GM12865 (cell line): ENCODE data around the gene PCDHGB3.
"Not testable (repeated sequence)": the region's sequence is repeated elsewhere in the genome, so short reads cannot be mapped to it uniquely, and the experiment has no call there.

Experiments used
- DNase-seq: peaks from one replicate; pipeline ENCODE4 v3.0.0; 2010; ENCODE audit warnings: low read depth
- H3K4me3 ChIP-seq: 2 replicates; pipeline ENCODE4 v1.5.1; 2011; ENCODE audit warnings: mild to moderate bottlenecking, low read depth, low read length, control low read depth
- TF ChIP-seq, protein P1 (sequence below): IDR thresholded peaks from 2 replicates; pipeline ENCODE4 v1.5.1; 2011; ENCODE audit warnings: low read length, control low read depth, low read depth, inconsistent platforms; ENCODE audit not compliant: insufficient read depth; ENCODE audit errors: missing control alignments

The PCDHGB3 gene

DNA sequence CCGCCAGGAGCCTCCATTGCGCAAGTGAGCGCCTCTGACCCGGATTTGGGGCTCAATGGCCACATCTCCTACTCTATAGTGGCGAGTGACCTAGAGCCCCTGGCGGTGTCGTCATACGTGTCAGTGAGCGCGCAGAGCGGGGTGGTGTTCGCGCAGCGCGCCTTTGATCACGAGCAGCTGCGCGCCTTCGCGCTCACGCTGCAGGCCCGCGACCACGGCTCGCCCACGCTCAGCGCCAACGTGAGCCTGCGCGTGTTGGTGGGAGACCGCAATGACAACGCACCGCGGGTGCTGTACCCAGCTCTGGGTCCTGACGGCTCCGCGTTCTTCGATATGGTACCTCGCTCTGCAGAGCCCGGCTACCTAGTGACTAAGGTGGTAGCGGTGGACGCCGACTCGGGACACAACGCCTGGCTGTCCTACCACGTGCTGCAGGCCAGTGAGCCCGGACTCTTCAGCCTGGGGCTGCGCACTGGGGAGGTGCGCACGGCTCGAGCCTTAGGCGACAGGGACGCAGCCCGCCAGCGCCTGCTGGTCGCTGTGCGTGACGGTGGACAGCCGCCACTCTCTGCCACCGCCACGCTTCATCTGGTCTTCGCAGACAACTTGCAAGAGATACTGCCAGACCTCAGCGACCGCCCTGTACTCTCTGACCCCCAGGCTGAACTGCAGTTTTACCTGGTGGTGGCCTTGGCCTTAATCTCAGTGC is 39.7 kb downstream of the PCDHGB3 start:
- DNase-seq: no peak
- TF ChIP-seq, protein P1, sequence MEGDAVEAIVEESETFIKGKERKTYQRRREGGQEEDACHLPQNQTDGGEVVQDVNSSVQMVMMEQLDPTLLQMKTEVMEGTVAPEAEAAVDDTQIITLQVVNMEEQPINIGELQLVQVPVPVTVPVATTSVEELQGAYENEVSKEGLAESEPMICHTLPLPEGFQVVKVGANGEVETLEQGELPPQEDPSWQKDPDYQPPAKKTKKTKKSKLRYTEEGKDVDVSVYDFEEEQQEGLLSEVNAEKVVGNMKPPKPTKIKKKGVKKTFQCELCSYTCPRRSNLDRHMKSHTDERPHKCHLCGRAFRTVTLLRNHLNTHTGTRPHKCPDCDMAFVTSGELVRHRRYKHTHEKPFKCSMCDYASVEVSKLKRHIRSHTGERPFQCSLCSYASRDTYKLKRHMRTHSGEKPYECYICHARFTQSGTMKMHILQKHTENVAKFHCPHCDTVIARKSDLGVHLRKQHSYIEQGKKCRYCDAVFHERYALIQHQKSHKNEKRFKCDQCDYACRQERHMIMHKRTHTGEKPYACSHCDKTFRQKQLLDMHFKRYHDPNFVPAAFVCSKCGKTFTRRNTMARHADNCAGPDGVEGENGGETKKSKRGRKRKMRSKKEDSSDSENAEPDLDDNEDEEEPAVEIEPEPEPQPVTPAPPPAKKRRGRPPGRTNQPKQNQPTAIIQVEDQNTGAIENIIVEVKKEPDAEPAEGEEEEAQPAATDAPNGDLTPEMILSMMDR: no peak
- no peak overlapping the region for H3K4me3 ChIP-seq

DNA sequence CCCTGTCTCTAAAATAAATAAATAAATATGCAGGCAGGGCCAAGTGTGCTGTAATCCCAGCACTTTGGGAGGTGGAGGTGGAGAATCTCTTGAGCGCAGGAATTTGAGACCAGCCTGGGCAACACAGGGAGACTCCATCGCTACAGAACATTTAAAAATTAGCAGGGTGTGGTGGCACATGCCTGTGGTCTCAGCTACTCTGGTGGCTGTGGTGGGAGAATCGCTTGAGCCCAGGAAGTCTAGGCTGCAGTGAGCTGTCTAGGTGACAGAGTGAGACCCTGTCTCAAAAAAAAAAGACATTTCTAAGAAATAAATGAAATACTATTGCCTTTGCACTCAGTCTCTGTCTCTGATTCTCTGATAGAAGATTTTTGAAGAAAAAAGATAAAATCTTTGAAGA is 41.5 kb downstream of the PCDHGB3 start:
- TF ChIP-seq, protein P1: no peak
- no peak for DNase-seq

DNA sequence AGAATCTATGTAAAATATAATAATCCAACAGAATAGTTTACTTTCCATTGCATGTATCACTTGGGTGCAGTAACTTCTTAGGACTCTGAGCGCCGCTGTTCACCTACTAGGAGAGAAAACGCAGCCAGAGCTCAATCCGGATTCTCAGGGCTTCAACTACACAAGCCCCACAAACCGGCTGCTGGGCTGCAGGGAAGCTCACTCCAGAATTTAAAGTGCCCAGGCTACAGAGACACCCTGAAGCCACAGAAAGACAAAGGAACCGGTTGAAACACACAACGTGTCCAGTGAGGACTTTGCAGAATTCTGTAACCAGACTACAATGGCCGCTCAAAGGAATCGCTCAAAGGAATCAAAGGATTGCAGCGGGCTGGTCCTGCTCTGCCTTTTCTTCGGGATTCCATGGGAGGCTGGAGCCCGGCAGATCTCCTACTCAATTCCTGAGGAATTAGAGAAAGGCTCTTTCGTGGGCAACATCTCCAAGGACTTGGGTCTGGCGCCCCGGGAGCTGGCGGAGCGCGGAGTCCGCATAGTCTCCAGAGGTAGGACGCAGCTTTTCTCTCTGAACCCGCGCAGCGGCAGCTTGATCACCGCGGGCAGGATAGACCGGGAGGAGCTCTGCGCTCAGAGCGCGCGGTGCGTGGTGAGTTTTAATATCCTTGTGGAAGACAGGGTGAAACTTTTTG is 43.0 kb downstream of the PCDHGB3 start, which contains the start of gene PCDHGA10:
Gene PCDHGA10, plus strand, starts transcription at position 134 of the 686 bp plus-strand sequence. Its CDS starts 189 bp downstream, at position 323.
- DNase-seq: peak; percentile 86
- H3K4me3 ChIP-seq: peak within 1 kb of the TSS; percentile 64
- TF ChIP-seq, protein P1: peak; percentile 77

More for the DNA sequence above, 41.5 kb downstream of the PCDHGB3 start:
- H3K4me3 ChIP-seq: no peak overlapping the region

DNA sequence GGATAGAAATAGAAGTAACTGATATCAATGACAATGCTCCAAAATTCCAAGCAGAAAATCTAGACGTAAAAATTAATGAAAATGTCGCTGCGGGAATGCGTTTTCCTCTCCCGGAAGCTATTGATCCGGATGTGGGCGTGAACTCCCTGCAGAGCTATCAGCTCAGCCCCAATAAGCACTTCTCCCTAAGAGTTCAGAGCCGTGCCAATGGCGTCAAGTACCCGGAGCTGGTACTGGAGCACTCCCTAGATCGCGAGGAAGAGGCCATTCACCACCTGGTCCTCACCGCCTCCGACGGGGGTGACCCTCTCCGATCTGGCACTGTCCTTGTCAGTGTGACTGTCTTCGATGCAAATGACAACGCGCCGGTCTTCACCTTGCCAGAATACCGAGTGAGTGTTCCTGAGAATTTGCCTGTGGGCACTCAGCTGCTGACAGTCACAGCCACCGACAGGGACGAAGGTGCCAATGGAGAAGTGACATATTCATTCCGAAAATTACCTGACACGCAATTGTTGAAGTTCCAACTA is 43.6 kb downstream of the PCDHGB3 start:
- no peak for DNase-seq
- TF ChIP-seq, protein P1: no peak
- H3K4me3 ChIP-seq: peak overlapping the region; percentile 64

DNA sequence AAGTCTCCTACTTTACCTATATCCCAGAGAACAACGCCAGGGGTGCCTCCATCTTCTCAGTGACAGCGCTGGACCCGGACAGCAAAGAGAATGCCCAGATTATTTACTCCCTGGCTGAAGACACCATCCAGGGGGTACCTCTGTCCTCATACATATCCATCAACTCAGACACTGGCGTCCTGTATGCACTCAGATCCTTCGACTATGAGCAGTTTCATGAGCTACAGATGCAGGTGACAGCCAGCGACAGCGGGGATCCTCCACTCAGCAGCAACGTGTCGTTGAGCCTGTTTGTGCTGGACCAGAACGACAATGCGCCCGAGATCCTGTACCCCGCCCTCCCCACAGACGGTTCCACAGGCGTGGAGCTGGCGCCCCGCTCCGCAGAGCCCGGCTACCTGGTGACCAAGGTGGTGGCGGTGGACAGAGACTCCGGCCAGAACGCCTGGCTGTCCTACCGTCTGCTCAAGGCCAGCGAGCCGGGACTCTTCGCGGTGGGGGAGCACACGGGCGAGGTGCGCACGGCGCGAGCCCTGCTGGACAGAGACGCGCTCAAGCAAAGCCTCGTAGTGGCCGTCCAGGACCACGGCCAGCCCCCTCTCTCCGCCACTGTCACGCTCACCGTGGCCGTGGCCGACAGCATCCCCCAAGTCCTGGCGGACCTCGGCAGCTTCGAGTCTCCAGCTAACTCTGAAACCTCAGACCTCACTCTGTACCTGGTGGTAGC is 44.7 kb downstream of the PCDHGB3 start:
- not testable (repeated sequence) for H3K4me3 ChIP-seq, DNase-seq

DNA sequence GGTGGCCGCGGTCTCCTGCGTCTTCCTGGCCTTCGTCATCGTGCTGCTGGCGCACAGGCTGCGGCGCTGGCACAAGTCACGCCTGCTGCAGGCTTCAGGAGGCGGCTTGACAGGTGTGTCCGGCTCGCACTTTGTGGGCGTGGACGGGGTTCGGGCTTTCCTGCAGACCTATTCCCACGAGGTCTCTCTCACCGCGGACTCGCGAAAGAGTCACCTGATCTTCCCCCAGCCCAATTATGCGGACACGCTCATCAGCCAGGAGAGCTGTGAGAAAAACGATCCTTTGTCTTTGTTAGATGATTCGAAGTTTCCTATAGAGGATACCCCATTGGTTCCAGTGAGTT is 45.2 kb downstream of the PCDHGB3 start:
- DNase-seq: peak; percentile 45
- peak overlapping the region; percentile 30 for H3K4me3 ChIP-seq

DNA sequence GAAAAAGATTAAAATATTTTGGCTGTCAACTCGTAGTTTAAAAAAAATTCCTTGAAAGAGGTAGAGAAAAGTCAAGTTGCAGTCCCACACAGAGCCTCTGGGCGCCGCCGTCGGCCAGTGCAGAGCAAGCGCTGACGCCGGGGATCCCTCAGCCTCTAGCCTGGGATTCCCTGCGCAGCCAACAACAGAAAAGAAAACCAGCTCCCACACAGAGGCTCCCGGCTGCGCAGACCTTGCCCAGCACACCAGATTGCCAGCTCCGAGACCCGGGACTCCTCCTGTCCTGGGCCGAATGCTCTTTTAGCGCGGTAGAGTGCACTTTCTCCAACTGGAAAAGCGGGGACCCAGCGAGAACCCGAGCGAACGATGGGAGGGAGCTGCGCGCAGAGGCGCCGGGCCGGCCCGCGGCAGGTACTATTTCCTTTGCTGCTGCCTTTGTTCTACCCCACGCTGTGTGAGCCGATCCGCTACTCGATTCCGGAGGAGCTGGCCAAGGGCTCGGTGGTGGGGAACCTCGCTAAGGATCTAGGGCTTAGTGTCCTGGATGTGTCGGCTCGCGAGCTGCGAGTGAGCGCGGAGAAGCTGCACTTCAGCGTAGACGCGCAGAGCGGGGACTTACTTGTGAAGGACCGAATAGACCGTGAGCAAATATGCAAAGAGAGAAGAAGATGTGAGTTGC is 47.6 kb downstream of the PCDHGB3 start, which contains the start of gene PCDHGB7:
Gene PCDHGB7, plus strand, starts transcription at position 184 of the 679 bp plus-strand sequence. Its CDS starts 183 bp downstream, at position 367.
- TF ChIP-seq, protein P1: peak; percentile 72
- H3K4me3 ChIP-seq: peak within 1 kb of the TSS; percentile 54
- DNase-seq: peak; percentile 82
